GM18508 (cell line): Measurements from ENCODE around the gene NIPAL3.

Source experiments
- ATAC-seq: cut with Tn5 transposase; IDR thresholded peaks from one replicate; pipeline ENCODE4 v1.9.1; 2021; ENCODE audit warnings: moderate number of reproducible peaks; ENCODE audit not compliant: insufficient read depth, unreplicated experiment

NIPAL3 gene

GRCh38 chr1:24390924-24391782, 24.4 kb upstream of the NIPAL3 start:
- no peak for ATAC-seq

- peak; percentile 50 for ATAC-seq
Observed at GRCh38 chr1:24391882-24392603, 23.6 kb upstream of the NIPAL3 start.

- no peak for ATAC-seq
Observed at GRCh38 chr1:24392604-24392946, 23.0 kb upstream of the NIPAL3 start.

GRCh38 chr1:24392982-24393650, 22.5 kb upstream of the NIPAL3 start:
- ATAC-seq, result no peak

- no peak for ATAC-seq
Observed at GRCh38 chr1:24393892-24394291, 21.7 kb upstream of the NIPAL3 start.

- no peak for ATAC-seq
Observed at GRCh38 chr1:24400065-24400464, 15.5 kb upstream of the NIPAL3 start.

GRCh38 chr1:24403806-24404205, 11.8 kb upstream of the NIPAL3 start:
- no peak for ATAC-seq

GRCh38 chr1:24406788-24407187, 8.8 kb upstream of the NIPAL3 start:
- no peak for ATAC-seq

GRCh38 chr1:24409535-24409934, 6.1 kb upstream of the NIPAL3 start:
- no peak for ATAC-seq

- no peak for ATAC-seq
Observed at GRCh38 chr1:24410750-24411149, 4.9 kb upstream of the NIPAL3 start.

GRCh38 chr1:24411963-24412362, 3.6 kb upstream of the NIPAL3 start:
- no peak for ATAC-seq

GRCh38 chr1:24412408-24412807, 3.2 kb upstream of the NIPAL3 start:
- no peak for ATAC-seq

- ATAC-seq, result no peak
Observed at GRCh38 chr1:24413350-24414163, 2.0 kb upstream of the NIPAL3 start, which contains the start of gene STPG1. TSS of gene STPG1 (minus strand) at chr1:24413782. CDS start at chr1:24401388, 12,394 bp downstream.

- no peak for ATAC-seq
Observed at GRCh38 chr1:24414775-24415333, 748 bp upstream of the NIPAL3 start.

GRCh38 chr1:24415910-24416665, 486 bp downstream of the NIPAL3 start:
- ATAC-seq, result peak; percentile 3

GRCh38 chr1:24416666-24417391, 1.2 kb downstream of the NIPAL3 start:
- no peak for ATAC-seq

GRCh38 chr1:24417681-24418080, 2.1 kb downstream of the NIPAL3 start:
- no peak for ATAC-seq

GRCh38 chr1:24418898-24419628, 3.5 kb downstream of the NIPAL3 start:
- no peak for ATAC-seq
